HTERT RPE-1 (cell line): Measurements from ENCODE around the gene PLCB1.

ENCODE experiments used
- in situ Hi-C: fragments of 300-500 bp; cut with MboI; formaldehyde crosslinking; loops from 4 replicates; pipeline ENCODE4 v1.14.3; 2020; ENCODE audit warnings: low sequenced_read_pairs

Gene PLCB1

DNA sequence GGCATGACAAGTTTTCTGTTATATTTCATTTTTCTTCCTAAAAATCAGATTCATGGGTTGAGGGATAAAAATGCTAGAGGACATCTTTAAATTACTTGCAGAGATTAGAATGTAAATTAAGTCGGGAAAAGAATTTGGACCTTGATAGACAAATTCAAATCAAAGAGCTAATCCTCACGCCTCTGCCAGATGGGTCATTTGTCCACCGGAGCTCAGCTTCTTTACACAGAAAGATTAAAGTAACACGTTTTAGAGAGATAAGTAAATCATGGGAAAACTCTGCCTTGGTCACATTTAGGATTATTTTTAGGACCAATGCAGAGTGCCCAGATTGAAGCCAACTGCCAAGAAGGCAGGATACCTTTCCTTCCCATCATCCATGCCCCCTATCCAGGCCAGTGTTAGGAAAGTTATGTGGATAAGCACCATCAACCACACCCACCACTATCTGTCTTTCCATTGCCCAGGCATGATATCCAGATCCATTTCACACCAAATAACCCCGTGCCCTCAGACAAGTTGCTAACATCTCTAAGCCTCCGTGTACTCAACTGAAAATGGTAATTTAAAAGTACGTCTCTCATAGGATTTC, 539.4 kb downstream of the PLCB1 start:
- in situ Hi-C loops: no loop called here

DNA sequence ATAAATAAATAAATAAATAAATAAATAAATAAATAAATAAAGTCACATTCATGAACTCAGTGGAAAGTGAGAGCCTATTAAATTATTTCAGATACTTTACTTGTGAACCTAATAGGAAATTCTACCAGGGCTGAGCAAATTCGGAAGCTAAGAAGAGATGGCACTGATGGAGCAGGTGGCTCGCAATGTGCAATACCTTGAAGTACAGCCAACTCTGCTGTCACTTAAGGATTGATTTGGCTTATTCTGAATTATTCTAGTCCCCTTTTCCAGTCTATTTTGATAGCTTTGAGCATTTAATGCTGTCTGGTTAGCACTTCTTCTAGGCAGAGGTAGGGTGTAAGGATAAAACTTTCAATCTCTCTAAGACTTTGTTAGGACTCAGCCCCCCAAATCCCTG, 541.0 kb downstream of the PLCB1 start:
- in situ Hi-C loops: no loop called here

DNA sequence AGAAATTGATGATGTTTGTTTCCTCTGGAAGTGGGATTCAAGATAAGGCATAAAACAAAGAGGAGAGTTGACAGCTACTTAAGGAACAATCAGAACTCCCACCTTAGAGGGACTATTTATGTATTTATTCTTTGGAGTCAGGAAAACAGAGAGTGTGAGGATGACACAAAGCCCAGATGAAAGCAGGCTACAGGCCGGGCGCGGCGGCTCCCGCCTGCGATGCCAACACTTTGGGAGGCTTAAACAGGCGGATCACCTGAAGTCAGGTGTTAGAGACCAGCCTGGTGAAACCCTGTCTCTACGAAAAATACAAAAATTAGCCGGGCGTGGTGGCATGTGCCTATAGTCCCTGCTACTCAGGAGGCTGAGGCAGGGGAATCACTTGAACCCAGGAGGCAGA, 543.8 kb downstream of the PLCB1 start:
- in situ Hi-C loops: no loop called here

DNA sequence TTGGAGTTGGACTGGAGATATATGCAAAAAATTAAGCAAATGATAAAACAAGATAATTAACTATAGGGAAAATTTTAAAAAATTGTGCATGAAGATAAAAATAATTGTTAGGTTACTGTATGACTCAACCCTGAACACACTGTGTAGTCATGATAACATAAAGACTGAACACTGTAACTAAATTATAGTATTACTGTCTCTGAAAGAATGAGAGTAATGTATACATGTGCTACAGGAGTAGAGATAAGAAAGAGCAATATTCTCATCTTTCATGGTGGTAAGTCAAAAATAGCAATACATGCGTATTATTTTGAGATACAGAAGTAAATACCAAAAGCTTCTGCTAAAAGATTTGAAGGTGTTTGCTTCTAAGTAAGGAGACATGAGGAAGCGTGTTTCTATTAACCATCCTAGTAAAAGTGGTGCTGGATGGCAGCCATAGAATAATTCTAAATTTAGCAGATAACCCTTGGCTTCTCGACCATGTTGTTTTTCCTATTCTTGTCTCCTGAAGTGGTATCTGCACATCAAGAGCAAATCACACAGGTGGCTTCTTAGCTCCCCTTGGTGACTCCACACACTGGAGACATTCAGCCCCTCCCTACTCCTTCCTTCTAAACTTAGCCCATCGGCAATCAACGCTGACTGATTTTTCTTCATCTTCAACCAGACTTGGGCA, 546.2 kb downstream of the PLCB1 start:
- in situ Hi-C loops: no loop called here

DNA sequence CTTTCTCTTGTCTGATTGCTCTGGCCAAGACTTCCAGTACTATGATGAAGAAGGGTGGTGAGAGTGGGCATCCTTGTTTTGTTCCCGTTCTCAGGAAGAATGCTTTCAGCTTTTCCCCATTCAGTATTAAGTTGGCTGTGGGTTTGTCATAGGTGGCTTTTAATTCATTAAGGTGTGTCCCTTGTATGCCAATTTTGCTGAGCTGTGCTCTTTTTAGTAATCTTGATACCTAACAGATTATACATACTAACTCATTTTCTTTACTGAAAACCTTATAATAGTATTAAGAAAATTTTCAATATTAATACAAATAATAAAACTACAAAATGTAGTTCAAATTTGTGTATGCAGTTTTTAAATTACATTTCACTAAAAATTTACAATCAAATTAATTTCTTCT, 557.3 kb downstream of the PLCB1 start:
- in situ Hi-C loops: no loop called here

DNA sequence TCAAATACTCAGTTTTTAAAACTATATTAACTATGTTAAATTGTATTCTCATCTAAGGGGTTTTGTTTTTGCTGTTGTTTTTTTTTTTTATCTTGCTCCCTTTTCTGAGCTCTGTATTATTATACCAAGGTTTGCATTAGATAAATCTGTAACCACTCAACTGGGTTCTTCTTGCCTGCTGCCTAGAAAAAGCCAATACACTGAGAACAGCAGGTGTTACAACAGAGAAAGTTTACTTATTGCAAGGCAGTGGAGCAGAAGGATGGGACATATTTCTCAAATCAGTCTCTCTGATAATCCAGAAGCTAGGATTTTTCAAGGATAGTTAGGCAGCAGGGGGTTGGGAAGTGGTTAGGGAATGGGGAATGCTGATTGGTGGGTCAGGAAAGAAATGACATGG, 558.0 kb downstream of the PLCB1 start:
- in situ Hi-C loops: no loop called here

DNA sequence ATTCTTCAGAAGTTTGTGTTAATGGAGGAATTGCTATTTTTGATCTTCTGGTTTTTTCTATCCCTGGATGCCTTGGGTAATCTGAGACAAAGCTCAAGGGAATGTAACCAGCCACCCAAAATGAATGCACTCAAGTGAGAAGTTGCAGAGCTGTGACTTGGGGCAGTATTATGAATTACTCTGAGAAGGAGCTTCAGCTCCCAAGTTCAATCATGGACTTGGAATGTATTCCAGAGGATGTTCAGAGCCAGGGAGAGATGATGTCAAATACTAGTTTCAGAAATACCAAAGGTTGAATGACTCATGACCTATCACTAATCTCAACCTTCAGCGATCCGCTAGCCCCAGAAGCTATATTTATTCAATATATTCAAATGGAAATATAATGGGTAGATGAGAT, 561.6 kb downstream of the PLCB1 start:
- in situ Hi-C loops: no loop called here

DNA sequence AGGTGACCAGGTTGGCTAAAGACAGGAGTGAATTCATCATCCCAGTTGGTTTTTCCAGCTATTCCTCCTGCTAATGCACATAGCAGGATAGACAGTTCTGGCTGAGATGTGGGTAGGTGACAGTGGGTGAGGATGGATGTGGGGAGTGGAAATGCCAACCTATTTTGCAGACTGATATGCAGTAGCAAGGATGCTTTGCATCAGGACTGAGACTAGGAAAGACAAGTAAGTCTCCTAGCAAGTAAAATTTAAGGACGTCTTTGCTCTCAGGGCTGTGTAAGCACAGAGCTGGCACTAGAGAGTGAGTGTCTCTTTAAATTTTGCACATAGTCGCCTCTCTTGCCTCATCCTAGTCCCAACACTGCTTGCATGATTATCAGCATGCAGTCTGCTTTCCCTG, 568.7 kb downstream of the PLCB1 start:
- in situ Hi-C loops: no loop called here

DNA sequence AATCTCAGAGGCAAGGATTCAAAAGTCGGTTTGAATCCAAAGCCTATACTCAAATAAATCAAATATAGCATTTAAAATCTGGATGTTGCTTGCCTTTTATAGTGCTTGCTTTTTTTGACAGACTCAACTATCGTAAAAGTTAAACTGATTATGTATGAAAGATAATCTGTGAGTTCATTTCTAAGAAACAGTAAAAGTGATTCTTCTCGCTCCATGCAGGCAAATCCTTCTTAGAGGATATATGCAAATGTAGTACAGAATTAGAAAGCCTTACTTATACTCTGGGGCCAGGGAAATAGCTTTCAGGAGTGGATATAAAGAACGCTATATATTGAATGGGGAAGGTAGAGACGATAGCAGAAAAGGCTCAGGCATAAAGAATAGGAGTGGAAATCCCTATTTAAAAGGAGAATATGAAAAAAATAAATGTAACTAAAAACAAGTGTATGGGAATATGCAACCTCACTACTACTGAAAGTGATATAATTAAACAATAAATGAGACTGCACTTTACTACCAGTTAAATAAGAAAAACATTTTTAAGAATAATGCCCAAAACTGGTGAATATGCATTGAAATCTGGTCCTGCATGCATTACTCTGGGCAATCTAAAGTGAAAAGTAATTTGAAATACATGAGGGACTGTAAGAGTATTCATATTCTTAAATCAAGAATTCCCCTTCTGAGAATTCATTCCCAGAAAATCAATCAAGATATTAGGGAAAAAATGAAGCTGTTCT, 575.1 kb downstream of the PLCB1 start:
- in situ Hi-C loops: no loop called here

DNA sequence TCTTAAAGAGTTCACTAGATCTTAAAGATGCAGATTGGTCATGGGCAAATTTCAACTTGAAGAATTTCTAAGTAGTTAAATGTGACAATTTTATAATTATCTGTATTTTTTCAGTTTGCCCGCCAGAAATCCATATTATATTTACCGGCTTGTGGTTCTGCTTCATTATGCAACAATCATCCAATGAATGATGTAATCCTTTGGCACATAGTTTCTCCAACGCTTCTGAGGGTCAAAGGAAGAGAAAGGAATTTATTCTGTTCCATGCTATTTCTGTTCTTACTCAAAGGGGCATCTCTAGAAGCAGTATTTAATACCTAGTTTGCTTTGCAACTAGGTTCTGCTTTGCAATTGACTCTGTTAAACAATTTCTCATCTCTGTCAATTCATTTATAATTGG, 577.6 kb downstream of the PLCB1 start:
- in situ Hi-C loops: no loop called here

DNA sequence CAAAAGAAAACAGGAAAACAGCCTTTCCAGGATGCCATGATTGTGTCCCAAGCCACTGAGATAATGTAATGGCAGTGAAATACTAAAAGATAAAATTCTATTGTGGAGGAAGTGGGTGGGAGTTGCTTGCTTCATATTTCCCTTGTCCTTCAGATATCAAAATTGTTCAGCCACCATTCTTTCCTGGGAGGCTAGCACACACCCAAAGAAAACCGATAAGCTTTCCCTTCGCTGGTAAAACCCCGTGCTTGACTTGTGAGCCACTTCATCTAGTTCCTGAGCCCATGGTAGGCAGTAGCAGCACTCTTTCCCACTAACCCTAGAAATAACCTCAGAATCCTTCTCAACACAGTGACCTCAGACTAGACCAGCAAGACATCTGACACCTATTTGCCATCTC, 579.4 kb downstream of the PLCB1 start:
- in situ Hi-C loops: no loop called here

DNA sequence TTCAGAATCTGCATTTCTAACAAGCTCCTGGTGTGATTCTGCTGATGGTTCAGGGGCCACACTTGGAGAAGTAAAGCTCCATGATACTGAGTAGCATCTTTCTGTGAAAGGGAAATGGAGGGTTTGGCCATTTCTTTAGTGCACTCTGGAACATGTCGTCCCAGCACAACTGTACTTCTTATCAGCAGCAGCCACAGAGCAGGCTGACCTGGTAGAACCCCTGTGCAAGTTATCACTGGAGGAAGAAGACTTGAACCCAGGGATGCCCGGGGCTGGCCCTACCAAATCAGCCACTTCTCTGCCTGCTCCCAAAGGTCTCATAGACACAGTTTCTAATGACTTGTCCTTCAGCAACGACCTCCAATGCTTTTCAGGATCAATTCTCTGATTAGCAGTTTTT, 582.1 kb downstream of the PLCB1 start:
- in situ Hi-C loops: no loop called here

DNA sequence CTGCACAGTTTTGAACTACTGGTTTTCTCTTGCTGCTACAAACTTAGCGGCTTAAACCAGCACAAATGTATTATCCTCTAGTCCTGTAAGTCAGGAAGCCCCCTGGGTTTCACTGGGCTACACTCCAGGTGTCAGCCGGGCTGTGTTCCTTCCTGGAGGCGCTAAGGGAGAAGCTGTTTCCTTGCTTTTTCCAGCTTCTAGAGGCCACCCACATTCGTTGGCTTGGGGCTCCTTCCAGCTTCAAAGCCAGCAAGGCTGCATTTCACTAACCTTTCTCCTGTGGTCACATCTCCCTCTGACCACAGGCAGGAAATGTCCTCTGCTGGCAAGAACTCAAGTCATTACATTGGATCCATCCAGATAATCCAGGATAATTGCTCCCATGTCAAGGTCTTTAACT, 586.2 kb downstream of the PLCB1 start:
- in situ Hi-C loops: no loop called here

DNA sequence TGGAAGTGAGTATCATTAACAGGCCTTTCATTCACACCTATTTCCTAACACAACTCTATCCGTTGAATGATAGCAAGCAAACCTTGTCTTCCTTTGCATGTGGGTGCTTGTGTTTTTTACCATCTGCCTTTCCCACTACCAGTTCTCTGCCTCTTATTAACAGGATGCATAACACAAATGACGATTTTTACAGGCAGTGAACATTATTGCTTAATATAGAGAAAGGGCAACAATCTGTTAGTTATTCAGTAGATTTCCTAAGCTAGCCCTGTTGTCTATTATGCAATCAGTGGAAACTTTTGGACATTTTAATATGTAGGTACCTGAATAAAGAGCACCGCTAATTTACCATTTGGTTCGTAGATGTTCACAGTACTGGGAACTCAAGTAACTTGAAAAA, 588.0 kb downstream of the PLCB1 start:
- in situ Hi-C loops: no loop called here

DNA sequence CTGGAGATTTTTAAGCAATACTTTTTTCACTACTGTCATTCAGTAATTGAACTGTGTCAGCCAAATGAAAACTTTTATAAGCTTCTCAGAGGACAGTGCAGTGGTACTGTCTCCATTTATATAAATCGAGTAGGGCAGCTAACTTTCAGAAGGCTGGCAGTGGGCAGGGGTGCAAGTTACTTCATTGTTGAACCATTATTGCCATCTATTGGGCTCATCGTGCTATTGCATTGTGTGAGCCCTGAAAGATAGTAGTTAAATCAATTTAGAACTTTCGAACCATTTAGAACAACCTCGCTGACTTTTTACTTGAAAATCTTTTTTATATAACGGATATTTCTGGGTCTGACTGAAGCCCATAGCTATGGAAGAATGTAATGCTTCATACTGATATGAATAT, 589.0 kb downstream of the PLCB1 start:
- in situ Hi-C loops: no loop called here

DNA sequence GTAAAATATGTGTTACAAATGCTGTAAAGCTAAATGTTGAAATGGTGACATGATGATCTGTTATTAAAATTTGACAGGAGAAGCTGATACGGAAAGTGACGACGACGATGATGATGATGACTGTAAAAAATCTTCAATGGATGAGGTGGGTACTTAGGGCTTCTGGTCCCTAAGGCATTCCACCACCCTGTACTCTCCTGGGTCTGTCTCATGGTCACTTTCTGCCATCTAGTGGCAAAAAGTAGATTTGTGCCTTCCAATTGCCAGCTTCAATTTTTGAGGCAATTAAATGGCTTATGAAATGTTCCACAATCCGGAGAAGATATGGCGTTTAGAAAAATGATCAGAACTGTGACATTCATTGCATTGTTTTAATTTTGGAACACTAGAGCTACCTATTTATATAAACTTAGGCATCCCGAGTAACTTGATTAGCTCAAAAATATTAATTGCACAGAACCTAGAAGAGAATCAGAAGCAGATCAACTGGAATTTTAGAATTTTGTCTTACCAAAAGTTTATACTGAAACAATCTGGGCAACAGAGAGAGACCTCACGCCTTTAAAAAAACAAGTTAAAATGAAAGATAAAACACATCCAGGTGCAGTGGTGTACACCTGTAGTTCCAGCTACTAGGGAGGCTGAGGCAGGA, 590.3 kb downstream of the PLCB1 start:
- in situ Hi-C loops: no loop called here

DNA sequence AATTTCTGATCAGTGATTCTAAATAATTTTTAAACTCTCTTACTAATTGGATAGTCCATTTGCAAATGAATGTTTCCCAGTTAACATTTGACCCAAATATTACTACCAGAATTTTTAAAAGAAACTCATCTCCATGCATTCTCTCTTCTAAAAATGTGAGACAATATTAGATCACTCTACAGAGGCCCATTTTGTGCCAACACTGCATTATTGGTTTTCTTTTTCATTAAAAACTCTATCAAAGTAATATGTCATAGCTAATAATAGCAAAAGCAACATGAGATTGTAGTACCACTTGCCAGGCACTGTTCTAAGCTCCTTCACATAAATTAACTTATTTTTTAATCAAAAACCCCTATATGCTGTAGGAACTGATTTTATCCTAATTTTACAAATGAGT, 591.2 kb downstream of the PLCB1 start:
- in situ Hi-C loops: no loop called here

DNA sequence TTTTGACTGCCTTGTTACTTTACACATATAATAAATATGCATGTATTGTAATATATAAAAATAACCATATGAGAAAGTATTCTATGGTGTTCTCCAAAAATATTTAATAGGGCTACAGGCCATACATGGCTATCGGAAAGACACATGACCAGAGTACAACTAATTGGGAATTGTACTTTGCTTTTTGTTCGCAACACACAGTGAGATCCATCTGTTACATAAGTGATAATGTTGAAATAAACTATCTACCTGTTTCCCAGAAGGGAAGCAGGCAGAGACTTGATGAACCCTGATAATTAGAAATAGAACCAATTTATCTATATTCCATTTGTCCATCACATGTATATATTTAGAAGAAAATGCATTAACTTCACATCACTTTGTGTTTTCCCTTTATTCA, 592.8 kb downstream of the PLCB1 start:
- in situ Hi-C loops: no loop called here

DNA sequence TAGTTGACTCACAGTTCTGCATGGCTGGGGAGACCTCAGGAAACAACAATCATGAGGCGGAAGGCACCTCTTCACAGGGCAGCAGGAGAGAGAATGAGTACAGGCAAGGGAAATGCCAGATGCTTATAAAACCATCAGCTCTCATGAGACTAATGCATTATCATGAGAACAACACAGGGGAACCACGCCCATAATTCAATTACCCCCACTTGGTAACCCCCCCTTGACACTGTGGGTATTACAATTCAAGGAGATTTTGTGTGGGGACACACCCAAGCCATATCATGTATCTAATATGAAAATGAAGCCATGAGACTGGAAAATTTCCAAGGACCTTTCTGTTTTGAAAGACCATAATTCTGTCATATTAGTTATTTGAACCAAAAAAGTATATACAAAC, 594.4 kb downstream of the PLCB1 start:
- in situ Hi-C loops: no loop called here

DNA sequence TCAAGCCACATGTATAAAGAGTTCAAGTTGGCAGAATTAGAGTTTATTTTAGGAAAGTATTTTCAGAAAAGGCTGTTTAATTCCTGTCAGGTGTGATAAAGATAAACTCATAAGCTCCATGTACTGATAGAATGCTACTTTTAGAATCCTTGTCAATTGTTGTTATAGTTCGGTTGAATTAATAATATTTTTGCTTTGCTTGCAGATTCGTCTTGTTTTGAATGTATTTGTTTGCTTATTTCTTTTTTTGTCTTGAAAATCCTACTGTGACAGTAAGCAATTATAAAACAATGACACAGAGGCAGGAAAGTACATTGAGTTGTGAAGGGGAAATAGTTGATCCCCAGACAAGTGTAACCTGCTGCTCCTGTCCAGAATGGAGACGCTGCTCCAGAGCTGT, 602.9 kb downstream of the PLCB1 start:
- in situ Hi-C loops: no loop called here

DNA sequence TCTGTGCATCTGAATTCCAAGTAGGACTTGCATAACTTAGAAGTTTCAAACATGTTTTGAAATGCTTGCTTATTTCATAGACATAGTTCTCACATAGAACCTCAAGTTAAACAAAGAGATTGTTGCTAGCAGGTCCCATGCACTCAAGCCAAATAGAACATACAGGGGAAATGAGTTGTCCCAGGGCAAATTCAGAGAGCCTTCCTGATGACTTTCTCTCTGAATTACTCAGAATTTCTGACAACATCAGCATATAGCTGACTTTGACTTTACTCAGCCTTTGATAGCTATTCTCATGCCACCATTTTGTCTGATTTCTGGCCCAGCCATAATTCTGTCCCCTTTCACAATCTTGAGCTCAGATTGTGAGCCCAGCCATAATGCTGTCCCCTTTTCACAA, 603.6 kb downstream of the PLCB1 start:
- in situ Hi-C loops: no loop called here

DNA sequence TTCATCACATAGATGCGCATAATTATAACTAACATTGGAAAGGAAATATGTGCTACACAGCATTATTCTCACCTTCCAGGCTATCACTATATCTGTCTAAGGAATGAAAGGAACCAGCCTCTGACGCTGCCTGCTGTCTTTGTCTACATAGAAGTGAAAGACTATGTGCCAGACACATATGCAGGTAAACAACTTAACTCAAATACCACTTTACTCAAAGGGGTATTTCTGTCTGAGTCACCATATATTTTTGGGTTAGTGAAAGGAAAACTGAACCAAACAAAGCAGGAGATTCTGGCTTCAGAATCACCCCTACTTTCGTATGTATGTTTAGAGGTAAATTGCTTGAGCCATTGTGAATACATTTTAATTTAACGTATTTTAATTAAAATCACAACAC, 608.2 kb downstream of the PLCB1 start:
- in situ Hi-C loops: no loop called here
